Calu3 (cell line): ENCODE data around the gene RBFOX1. TPM values are rescaled to one million over a fixed set of nuclear protein-coding genes. Genes with fewer than 3 reads are reported as not detected.

Source experiments
- BruUV-seq: library from RNA; stranded (reverse); fragments of 400-500 nt; replicated peaks from 2 replicates; lab custom pipeline; 2021; lab: Mats Ljungman, UMichigan
- CTCF ChIA-PET: fragments of 300-600 bp; sonication (Branson Sonifier 250); formaldehyde crosslinking; loops from one replicate; lab custom pipeline; 2022; ENCODE audit warnings: antibody characterized with exemption; lab: Charles Lee
- DNase-seq: peaks from one replicate; pipeline ENCODE4 v3.0.0; 2022
- H3K27ac Mint-ChIP-seq: one replicate; pipeline ENCODE4 v1.8.0; 2022; ENCODE audit warnings: mixed read lengths; ENCODE audit not compliant: unreplicated experiment
- H3K27me3 Mint-ChIP-seq: one replicate; pipeline ENCODE4 v1.8.0; 2022; ENCODE audit warnings: mixed read lengths; ENCODE audit not compliant: unreplicated experiment
- H3K36me3 Mint-ChIP-seq: one replicate; pipeline ENCODE4 v1.8.0; 2022; ENCODE audit warnings: mild to moderate bottlenecking, moderate library complexity, mixed read lengths; ENCODE audit not compliant: insufficient read depth, unreplicated experiment
- H3K4me1 Mint-ChIP-seq: one replicate; pipeline ENCODE4 v1.8.0; 2022; ENCODE audit warnings: mild to moderate bottlenecking, low read depth, mixed read lengths; ENCODE audit not compliant: unreplicated experiment
- H3K4me3 Mint-ChIP-seq: one replicate; pipeline ENCODE4 v1.8.0; 2022; ENCODE audit warnings: mild to moderate bottlenecking, low read depth, moderate library complexity, mixed read lengths; ENCODE audit not compliant: unreplicated experiment
- H3K9me3 Mint-ChIP-seq: one replicate; pipeline ENCODE4 v1.8.0; 2022; ENCODE audit warnings: low read depth, mixed read lengths; ENCODE audit not compliant: unreplicated experiment
- CTCF ChIP-seq: fragments of 200-600 bp; IDR thresholded peaks from one replicate; pipeline ENCODE4 v1.8.0; 2022; ENCODE audit warnings: antibody characterized with exemption; ENCODE audit not compliant: unreplicated experiment
- intact Hi-C: fragments of 100-400 bp; cut with micrococcal nuclease; formaldehyde crosslinking; loops from one replicate; pipeline ENCODE4 v1.10.0; 2022; ENCODE audit not compliant: unreplicated experiment
- total RNA-seq: library from RNA; stranded (reverse); gene quantifications from 2 replicates; pipeline ENCODE4 v1.2.3, GENCODE V29; 2022

The RBFOX1 gene
- total RNA-seq, 1 experiment from 2014 or later: not detected

GRCh38 chr16:7605812-7606211 lies 273.2 kb downstream of the RBFOX1 start:
- intact Hi-C loops: no loop called here
- DNase-seq: no peak
- Mint-ChIP-seq H3K4me1 (no peaks in the 10 kb centered on the region), H3K36me3 (no peaks in the 10 kb centered on the region), H3K27me3 (no peaks in the 10 kb centered on the region), H3K27ac (no peak overlapping the region), H3K4me3 (no peak overlapping the region), H3K9me3 (peaks cover 20% of the 10 kb centered on the region)
- CTCF ChIA-PET: no interaction called here
- BruUV-seq: no TSS peak
- TF ChIP-seq CTCF: no peak

GRCh38 chr16:7612671-7613070 lies 280.0 kb downstream of the RBFOX1 start:
- BruUV-seq: no TSS peak
- no peaks in the 10 kb centered on the region for H3K27me3 Mint-ChIP-seq

GRCh38 chr16:7613518-7613917 lies 280.9 kb downstream of the RBFOX1 start:
- Mint-ChIP-seq H3K9me3 (peaks cover 18% of the 10 kb centered on the region), H3K27ac (no peak overlapping the region), H3K4me1 (no peaks in the 10 kb centered on the region), H3K4me3 (no peak overlapping the region), H3K36me3 (no peaks in the 10 kb centered on the region), H3K27me3 (no peaks in the 10 kb centered on the region)
- intact Hi-C loops: no loop called here
- no peak for DNase-seq
- BruUV-seq: no TSS peak
- TF ChIP-seq CTCF: no peak
- CTCF ChIA-PET: no interaction called here

More at GRCh38 chr16:7612671-7613070, 280.0 kb downstream of the RBFOX1 start:
- H3K9me3 Mint-ChIP-seq: peaks cover 18% of the 10 kb centered on the region
- H3K4me3 Mint-ChIP-seq: no peak overlapping the region
- H3K27ac Mint-ChIP-seq: no peak overlapping the region
- H3K4me1 Mint-ChIP-seq: no peaks in the 10 kb centered on the region
- DNase-seq: no peak
- H3K36me3 Mint-ChIP-seq: no peaks in the 10 kb centered on the region
- TF ChIP-seq CTCF: no peak
- CTCF ChIA-PET: no interaction called here
- intact Hi-C loops: no loop called here

GRCh38 chr16:7614021-7614795 lies 281.6 kb downstream of the RBFOX1 start:
- CTCF ChIA-PET: no interaction called here
- intact Hi-C loops: no loop called here
- DNase-seq: no peak
- Mint-ChIP-seq H3K36me3 (no peaks in the 10 kb centered on the region), H3K4me3 (no peak overlapping the region), H3K9me3 (peaks cover 18% of the 10 kb centered on the region), H3K4me1 (no peaks in the 10 kb centered on the region), H3K27me3 (no peaks in the 10 kb centered on the region), H3K27ac (no peak overlapping the region)
- BruUV-seq: no TSS peak
- no peak for TF ChIP-seq CTCF
